NCI-H510A treated with DMSO at 0.1 percent for 48 hours (cell line): ENCODE results near the gene CARS1.

ENCODE experiments used
- DNase-seq: peaks from one replicate; lab custom pipeline; 2025; lab: John Stamatoyannopoulos, UW

The CARS1 gene

GRCh38 chr11:3008746-3009336 is 48.4 kb downstream of the CARS1 start:
- no peak for DNase-seq

- no peak for DNase-seq
Observed at GRCh38 chr11:3007404-3008010, 49.7 kb downstream of the CARS1 start.

- DNase-seq: no peak
Observed at GRCh38 chr11:3006505-3007260, 50.5 kb downstream of the CARS1 start.

- no peak for DNase-seq
Observed at GRCh38 chr11:3004481-3004880, 52.7 kb downstream of the CARS1 start.

- DNase-seq: no peak
Observed at GRCh38 chr11:3003396-3004231, 53.6 kb downstream of the CARS1 start.

GRCh38 chr11:3002871-3003270 is 54.4 kb downstream of the CARS1 start:
- DNase-seq: no peak

- no peak for DNase-seq
Observed at GRCh38 chr11:3002351-3002861, 54.8 kb downstream of the CARS1 start.

GRCh38 chr11:3001496-3001895 is 55.7 kb downstream of the CARS1 start:
- no peak for DNase-seq

GRCh38 chr11:3000032-3000961 is 56.9 kb downstream of the CARS1 start:
- DNase-seq: no peak

- no peak for DNase-seq
Observed at GRCh38 chr11:2999464-2999998, 57.7 kb downstream of the CARS1 start.

- no peak for DNase-seq
Observed at GRCh38 chr11:2998073-2998850, 59.0 kb downstream of the CARS1 start.

GRCh38 chr11:2997406-2997805 is 59.8 kb downstream of the CARS1 start:
- DNase-seq: no peak

- no peak for DNase-seq
Observed at GRCh38 chr11:2996976-2997375, 60.2 kb downstream of the CARS1 start.

GRCh38 chr11:2995893-2996554 is 61.2 kb downstream of the CARS1 start:
- no peak for DNase-seq

- DNase-seq: no peak
Observed at GRCh38 chr11:2995031-2995561, 62.1 kb downstream of the CARS1 start.

GRCh38 chr11:2994336-2994730 is 62.9 kb downstream of the CARS1 start:
- no peak for DNase-seq

GRCh38 chr11:2992997-2993325 is 64.3 kb downstream of the CARS1 start:
- no peak for DNase-seq

- DNase-seq: peak; percentile 75
Observed at GRCh38 chr11:2992234-2992996, 64.8 kb downstream of the CARS1 start, which contains the start of gene NAP1L4. NAP1L4 (minus strand) TSS chr11:2992329; CDS start chr11:2979220, 13,109 bp downstream.
